ENCODE data around the gene TRIM71.
"Not testable (repeated sequence)": the region's sequence is repeated elsewhere in the genome, so short reads cannot be mapped to it uniquely, and the experiment has no call there.

Gene TRIM71

DNA sequence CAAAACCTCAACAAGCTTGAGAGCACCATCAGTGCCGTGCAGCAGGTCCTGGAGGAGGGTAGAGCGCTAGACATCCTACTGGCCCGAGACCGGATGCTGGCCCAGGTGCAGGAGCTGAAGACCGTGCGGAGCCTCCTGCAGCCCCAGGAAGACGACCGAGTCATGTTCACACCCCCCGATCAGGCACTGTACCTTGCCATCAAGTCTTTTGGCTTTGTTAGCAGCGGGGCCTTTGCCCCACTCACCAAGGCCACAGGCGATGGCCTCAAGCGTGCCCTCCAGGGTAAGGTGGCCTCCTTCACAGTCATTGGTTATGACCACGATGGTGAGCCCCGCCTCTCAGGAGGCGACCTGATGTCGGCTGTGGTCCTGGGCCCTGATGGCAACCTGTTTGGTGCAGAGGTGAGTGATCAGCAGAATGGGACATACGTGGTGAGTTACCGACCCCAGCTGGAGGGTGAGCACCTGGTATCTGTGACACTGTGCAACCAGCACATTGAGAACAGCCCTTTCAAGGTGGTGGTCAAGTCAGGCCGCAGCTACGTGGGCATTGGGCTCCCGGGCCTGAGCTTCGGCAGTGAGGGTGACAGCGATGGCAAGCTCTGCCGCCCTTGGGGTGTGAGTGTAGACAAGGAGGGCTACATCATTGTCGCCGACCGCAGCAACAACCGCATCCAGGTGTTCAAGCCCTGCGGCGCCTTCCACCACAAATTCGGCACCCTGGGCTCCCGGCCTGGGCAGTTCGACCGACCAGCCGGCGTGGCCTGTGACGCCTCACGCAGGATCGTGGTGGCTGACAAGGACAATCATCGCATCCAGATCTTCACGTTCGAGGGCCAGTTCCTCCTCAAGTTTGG, 72.9 kb downstream of the TRIM71 start:
- DNase-seq (ENCODE audit: low spot score) = no peak

GRCh38 chr3:32891365-32891764, 73.6 kb downstream of the TRIM71 start:
- DNase-seq (ENCODE audit: low spot score) = no peak

DNA sequence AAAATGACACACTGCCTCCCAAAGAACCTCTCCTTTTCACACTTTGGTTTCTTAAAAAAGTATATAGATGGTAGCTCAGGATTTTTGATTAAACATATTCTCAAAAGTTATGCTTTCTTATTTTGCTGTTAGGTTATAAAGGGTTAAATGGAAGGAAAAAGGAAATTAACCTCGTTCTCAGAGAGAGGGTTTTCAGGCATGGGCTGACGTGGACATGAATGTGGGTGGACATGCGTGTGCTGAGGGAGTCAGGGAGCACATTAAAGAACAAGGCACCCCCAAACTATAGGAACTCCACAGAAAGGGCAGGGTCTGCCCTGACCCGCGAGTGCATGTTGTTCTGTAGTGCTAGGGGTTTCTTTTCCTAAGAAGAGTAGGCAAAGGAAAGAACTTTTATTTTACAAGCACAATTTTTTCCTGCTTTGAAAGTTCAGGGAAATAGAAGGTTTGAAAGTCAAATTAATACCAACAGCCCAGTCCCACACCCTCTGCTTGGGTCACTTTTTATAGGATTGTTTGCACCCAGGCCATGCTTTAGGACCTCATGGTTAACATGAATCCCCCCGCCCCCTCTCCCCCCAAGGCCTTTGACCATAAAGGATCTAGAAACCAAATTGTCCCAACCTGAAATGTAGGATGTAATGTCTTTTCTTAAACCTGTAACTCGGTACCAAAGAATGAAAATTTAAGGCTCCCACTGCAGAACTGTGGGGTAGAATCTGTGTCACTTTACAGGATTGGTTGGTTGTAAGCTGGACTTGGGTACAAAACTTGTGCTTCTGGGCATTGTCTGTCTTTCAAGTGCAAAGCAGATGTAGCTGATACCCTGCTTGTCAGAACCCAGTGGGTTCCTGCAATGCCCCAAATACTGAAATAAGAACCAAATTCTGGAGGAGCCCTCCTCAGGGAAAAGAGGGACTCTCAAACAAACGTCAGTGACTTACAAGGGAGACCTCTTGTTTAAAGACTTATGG, 75.1 kb downstream of the TRIM71 start:
- DNase-seq (ENCODE audit: low spot score) = no peak

- no peak for DNase-seq (ENCODE audit: low spot score)
These were observed 77.2 kb downstream of the TRIM71 start for GRCh38 chr3:32894977-32895376.

GRCh38 chr3:32895701-32896100, 77.9 kb downstream of the TRIM71 start:
- DNase-seq (ENCODE audit: low spot score) = no peak

- DNase-seq (ENCODE audit: low spot score) = no peak
These were observed 78.3 kb downstream of the TRIM71 start for GRCh38 chr3:32896143-32896542.

DNA sequence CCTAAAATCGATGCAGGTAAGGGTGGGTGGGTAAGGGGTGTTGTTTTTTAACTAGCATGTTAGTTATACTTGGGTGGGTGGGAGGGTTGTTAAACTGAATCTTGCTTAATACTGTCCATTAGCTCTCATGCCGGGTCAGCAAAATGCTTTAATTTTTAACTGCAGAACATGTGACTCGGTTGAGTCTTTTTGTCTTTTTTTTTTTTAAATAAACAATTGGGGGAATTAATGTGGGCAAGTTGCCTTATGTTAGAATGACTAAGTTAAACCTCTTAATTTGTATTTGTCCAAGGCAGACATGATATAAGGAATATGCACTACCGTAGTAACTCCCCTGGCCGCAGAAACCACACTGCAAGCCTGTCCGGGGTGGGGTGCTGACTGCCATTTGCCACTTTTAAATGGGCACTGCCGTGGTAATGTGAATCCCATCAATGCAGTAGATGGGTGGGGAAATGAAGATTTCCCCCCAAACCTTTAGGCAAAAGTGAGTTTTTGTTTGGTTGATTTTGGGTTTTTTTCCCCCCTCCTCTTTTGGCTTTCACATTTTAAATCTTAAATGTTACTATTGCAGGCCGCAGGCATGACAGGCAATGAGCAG, 79.3 kb downstream of the TRIM71 start:
- DNase-seq (ENCODE audit: low spot score) = no peak

DNA sequence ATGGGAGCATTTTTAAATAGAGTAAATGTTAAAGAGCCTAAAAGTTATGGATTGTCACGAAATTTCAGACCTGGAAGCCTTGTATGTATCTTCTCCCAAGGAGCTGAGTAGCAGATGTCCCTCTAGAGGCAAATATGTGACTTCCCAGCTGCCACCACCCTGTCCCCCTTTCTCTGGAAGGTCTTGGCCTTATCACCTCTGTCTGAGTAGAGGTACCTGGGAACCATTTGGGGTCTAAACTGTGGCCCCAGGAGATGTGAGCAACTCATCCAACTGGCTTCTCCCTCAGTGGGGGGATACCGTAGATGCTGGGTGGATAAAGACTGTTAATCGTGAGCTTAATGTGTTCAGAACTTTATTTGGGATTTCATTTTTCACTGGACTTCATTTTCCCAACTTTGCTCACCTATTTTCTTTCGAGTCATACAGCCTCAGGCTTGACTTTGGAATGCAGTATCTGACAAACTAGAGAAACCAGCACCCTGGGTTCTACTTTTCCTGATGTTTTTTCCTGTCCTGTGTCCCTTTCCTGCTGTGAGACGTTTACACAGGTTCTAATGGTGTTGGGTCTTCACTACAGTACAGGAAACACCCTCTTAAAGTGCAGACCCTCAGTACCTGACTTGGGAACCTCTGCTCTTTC, 80.3 kb downstream of the TRIM71 start:
- DNase-seq (ENCODE audit: low spot score) = no peak

GRCh38 chr3:32899265-32899664, 81.5 kb downstream of the TRIM71 start:
- no peak for DNase-seq (ENCODE audit: low spot score)

GRCh38 chr3:32901005-32901932, 83.5 kb downstream of the TRIM71 start:
- no peak for DNase-seq (ENCODE audit: low spot score)

- not testable (repeated sequence) for DNase-seq (ENCODE audit: low spot score)
These were observed 85.1 kb downstream of the TRIM71 start for GRCh38 chr3:32902887-32903371.

DNA sequence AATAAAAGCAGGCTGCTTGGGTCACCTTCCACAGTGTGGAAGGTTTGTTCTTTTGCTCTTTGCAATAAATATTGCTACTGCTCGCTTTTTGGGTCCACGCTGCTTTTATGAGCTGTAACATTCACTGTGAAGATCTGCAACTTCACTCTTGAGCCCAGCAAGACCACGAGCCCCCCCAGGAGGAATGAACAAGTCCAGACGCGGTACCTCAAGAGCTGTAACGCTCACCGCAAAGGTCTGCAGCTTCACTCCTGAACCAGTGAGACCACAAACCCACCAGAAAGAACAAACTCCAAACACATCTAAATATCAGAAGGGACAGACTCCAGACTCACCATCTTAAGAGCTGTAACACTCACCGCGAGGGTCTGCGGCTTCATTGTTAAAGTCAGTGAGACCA, 86.2 kb downstream of the TRIM71 start:
- DNase-seq (ENCODE audit: low spot score) = no peak

- DNase-seq (ENCODE audit: low spot score) = no peak
These were observed 92.2 kb downstream of the TRIM71 start for GRCh38 chr3:32909999-32910398.

DNA sequence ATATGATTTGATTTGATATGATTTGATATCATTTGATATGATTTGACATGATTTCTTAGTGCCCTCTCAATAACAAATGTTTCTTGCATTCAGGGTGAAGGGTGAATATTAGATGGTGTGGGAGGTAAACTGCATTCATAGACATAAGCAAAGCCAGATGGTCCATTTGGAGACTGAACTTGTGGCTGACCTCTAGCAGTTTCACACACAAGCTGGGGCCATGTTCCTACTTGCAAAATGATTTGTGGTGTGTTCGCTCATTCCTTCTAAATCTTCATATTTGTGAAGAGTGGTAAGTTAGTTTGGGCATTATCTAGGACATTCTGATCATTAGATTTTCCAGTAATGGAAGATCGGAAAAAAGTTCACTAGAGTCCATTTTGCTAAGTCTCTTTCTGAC, 93.2 kb downstream of the TRIM71 start:
- no peak for DNase-seq (ENCODE audit: low spot score)

- DNase-seq (ENCODE audit: low spot score) = no peak
These were observed 94.2 kb downstream of the TRIM71 start for GRCh38 chr3:32912046-32912445.

- DNase-seq (ENCODE audit: low spot score) = no peak
These were observed 96.1 kb downstream of the TRIM71 start for GRCh38 chr3:32913790-32914446.

DNA sequence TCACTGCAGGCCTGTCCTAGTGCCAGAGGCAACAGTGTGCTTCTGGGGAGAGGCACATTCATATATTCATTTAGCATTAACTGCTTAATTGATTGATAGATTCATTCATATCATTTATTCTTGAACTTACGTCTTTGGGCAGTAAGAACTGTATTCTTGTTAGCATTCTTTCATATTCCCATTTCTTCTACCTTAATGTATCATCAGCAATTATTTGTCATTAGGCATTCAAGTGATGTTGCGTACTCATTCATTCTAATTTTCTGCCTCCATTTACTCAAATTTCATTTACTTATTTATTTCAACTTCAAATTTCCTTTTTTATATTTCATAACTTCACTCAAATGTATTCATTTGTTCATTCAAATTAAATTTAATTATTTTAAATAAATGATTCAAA, 102.1 kb downstream of the TRIM71 start:
- DNase-seq (ENCODE audit: low spot score) = no peak

- DNase-seq (ENCODE audit: low spot score) = no peak
These were observed 104.3 kb downstream of the TRIM71 start for GRCh38 chr3:32922078-32922477.

GRCh38 chr3:32930161-32930560, 112.4 kb downstream of the TRIM71 start:
- DNase-seq (ENCODE audit: low spot score) = no peak

- DNase-seq (ENCODE audit: low spot score) = not testable (repeated sequence)
These were observed 113.5 kb downstream of the TRIM71 start for GRCh38 chr3:32931273-32931672.
